ENCODE measurements around the gene BCAS3. TPM values are rescaled to one million over a fixed set of nuclear protein-coding genes. Genes with fewer than 3 reads are reported as not detected.

BCAS3 gene
- total RNA-seq, 2 experiments from 2014 or later, result 5.1 to 6.9 TPM

GRCh38 chr17:61381537-61381936 is 703.9 kb downstream of the BCAS3 start:
- no peaks in the 10 kb centered on the region for H3K36me3 Mint-ChIP-seq (ENCODE audit: low read depth)
- H3K27ac Mint-ChIP-seq, result no peak overlapping the region
- ATAC-seq, result no peak
- H3K9me3 Mint-ChIP-seq, result no peaks in the 10 kb centered on the region
- TF ChIP-seq, protein P1, sequence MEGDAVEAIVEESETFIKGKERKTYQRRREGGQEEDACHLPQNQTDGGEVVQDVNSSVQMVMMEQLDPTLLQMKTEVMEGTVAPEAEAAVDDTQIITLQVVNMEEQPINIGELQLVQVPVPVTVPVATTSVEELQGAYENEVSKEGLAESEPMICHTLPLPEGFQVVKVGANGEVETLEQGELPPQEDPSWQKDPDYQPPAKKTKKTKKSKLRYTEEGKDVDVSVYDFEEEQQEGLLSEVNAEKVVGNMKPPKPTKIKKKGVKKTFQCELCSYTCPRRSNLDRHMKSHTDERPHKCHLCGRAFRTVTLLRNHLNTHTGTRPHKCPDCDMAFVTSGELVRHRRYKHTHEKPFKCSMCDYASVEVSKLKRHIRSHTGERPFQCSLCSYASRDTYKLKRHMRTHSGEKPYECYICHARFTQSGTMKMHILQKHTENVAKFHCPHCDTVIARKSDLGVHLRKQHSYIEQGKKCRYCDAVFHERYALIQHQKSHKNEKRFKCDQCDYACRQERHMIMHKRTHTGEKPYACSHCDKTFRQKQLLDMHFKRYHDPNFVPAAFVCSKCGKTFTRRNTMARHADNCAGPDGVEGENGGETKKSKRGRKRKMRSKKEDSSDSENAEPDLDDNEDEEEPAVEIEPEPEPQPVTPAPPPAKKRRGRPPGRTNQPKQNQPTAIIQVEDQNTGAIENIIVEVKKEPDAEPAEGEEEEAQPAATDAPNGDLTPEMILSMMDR (IDR thresholded peaks at IDR 0.05), result no peak
- no peak overlapping the region for H3K4me3 Mint-ChIP-seq
- CTCF ChIA-PET, result no interaction called here
- H3K4me1 Mint-ChIP-seq (ENCODE audit: low read depth), result no peaks in the 10 kb centered on the region
- intact Hi-C loops (cut with micrococcal nuclease), result no loop called here
- no peak for DNase-seq
- POLR2A ChIA-PET, result no interaction called here
- no peaks in the 10 kb centered on the region for H3K27me3 Mint-ChIP-seq

DNA sequence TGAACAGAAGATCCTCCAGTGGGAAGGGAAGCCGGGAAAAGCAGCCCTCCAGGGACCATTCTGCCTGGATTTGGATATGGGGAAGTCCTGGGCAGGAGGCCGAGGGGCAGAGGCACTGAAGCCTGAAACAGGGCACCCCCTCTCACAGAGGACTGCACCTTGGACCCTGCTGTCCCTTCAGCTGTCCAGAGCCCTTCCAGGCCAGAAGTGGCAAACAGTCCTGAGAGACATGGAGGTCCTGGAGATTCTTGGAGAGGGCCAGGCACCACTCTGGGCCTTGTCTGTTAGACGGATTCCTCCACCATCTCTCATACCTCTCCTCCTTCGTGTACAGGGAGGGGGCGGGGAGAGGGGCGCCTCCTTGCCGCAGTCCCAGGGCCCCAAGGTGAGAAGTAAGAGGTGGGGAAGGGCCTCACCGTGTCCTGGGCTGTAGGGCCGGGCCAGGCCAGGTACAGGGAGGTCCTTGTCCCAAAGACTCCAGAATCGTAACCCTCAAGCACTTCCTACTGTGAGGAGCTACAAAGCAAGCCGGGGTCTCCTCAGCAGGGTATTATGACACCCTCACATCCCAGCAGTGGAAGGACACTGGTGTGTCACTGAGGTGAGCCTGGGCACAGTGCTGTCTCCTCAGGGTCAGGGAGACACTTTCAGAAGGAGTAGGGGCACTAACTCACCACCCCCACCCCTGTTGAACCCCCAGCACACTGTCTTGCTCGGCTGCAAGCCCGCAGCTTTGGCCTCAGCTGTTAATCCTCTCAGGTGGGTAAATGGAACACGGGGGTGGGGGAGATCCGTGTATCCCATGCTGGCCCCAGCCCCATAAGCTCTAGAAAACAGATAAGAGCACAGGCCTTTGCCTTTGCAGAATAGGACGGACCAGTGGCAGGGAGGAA is 705.4 kb downstream of the BCAS3 start:
- DNase-seq (no peak), ATAC-seq (no peak)
- TF ChIP-seq, protein P1 (IDR thresholded peaks at IDR 0.05), result no peak
- no peaks in the 10 kb centered on the region for H3K9me3 Mint-ChIP-seq
- POLR2A ChIA-PET, result no interaction called here
- no peaks in the 10 kb centered on the region for H3K4me1 Mint-ChIP-seq (ENCODE audit: low read depth)
- intact Hi-C loops (cut with micrococcal nuclease), result no loop called here
- H3K36me3 Mint-ChIP-seq (ENCODE audit: low read depth), result no peaks in the 10 kb centered on the region
- CTCF ChIA-PET, result no interaction called here
- H3K27ac Mint-ChIP-seq, result no peak overlapping the region
- no peak overlapping the region for H3K4me3 Mint-ChIP-seq
- no peaks in the 10 kb centered on the region for H3K27me3 Mint-ChIP-seq

- H3K4me3 Mint-ChIP-seq, result no peak overlapping the region
- intact Hi-C loops (cut with micrococcal nuclease), result no loop called here
Observed at GRCh38 chr17:61383689-61384201, 706.1 kb downstream of the BCAS3 start.

GRCh38 chr17:61384354-61384691 is 706.7 kb downstream of the BCAS3 start:
- H3K27ac Mint-ChIP-seq, result no peak overlapping the region
- TF ChIP-seq, protein P1 (IDR thresholded peaks at IDR 0.05), result no peak
- H3K36me3 Mint-ChIP-seq (ENCODE audit: low read depth), result no peaks in the 10 kb centered on the region
- H3K4me1 Mint-ChIP-seq (ENCODE audit: low read depth), result no peaks in the 10 kb centered on the region
- DNase-seq (no peak), ATAC-seq (no peak)
- H3K27me3 Mint-ChIP-seq, result peaks cover 3% of the 10 kb centered on the region
- no peak overlapping the region for H3K4me3 Mint-ChIP-seq
- no peaks in the 10 kb centered on the region for H3K9me3 Mint-ChIP-seq
- intact Hi-C loops (cut with micrococcal nuclease), result no loop called here
- CTCF ChIA-PET, result no interaction called here
- POLR2A ChIA-PET, result no interaction called here

More at GRCh38 chr17:61383689-61384201, 706.1 kb downstream of the BCAS3 start:
- Mint-ChIP-seq H3K9me3 (no peaks in the 10 kb centered on the region), H3K27me3 (no peaks in the 10 kb centered on the region), H3K27ac (no peak overlapping the region), H3K4me1 (ENCODE audit: low read depth) (no peaks in the 10 kb centered on the region), H3K36me3 (ENCODE audit: low read depth) (no peaks in the 10 kb centered on the region)
- ChIA-PET CTCF (no interaction called here), POLR2A (no interaction called here)
- ATAC-seq, result no peak
- no peak for DNase-seq
- TF ChIP-seq, protein P1 (IDR thresholded peaks at IDR 0.05), result no peak

Measured in activated CD8-positive, alpha-beta T cell treated with anti-CD3 and anti-CD28 coated beads for 36 hours (primary cell).